NCI-H2107 treated with DMSO at 0.1 percent for 48 hours (cell line): ENCODE data around the gene NXF3.
"Not testable (repeated sequence)": the region's sequence is repeated elsewhere in the genome, so short reads cannot be mapped to it uniquely, and the experiment has no call there.

ENCODE experiments used
- DNase-seq: peaks from one replicate; lab custom pipeline; 2025; ENCODE audit not compliant: unreplicated experiment; lab: John Stamatoyannopoulos, UW

The NXF3 gene

GRCh38 chrX:103092942-103093341 is at the start of gene NXF3:
Gene NXF3 (minus strand): TSS chrX:103093143. CDS start chrX:103093023, 120 bp downstream.
- no peak for DNase-seq

GRCh38 chrX:103136528-103136927 is 43.6 kb upstream of the NXF3 start:
- not testable (repeated sequence) for DNase-seq

GRCh38 chrX:103124284-103124683 is 31.3 kb upstream of the NXF3 start:
- DNase-seq: no peak

GRCh38 chrX:103120748-103121147 is 27.8 kb upstream of the NXF3 start:
- no peak for DNase-seq

GRCh38 chrX:103116970-103117369 is 24.0 kb upstream of the NXF3 start:
- not testable (repeated sequence) for DNase-seq

- not testable (repeated sequence) for DNase-seq
Measured at GRCh38 chrX:103109497-103109896, 16.6 kb upstream of the NXF3 start.

- no peak for DNase-seq
Measured at GRCh38 chrX:103107836-103108235, 14.9 kb upstream of the NXF3 start.

- DNase-seq: not testable (repeated sequence)
Measured at GRCh38 chrX:103107227-103107737, 14.3 kb upstream of the NXF3 start.

- not testable (repeated sequence) for DNase-seq
Measured at GRCh38 chrX:103104370-103104769, 11.4 kb upstream of the NXF3 start.

- not testable (repeated sequence) for DNase-seq
Measured at GRCh38 chrX:103103866-103104265, 10.9 kb upstream of the NXF3 start.

- no peak for DNase-seq
Measured at GRCh38 chrX:103101299-103102042, 8.5 kb upstream of the NXF3 start.

- DNase-seq: no peak
Measured at GRCh38 chrX:103100484-103100883, 7.5 kb upstream of the NXF3 start.

- no peak for DNase-seq
Measured at GRCh38 chrX:103099691-103100090, 6.7 kb upstream of the NXF3 start.

- no peak for DNase-seq
Measured at GRCh38 chrX:103098488-103098887, 5.5 kb upstream of the NXF3 start.

GRCh38 chrX:103081051-103081450 is 11.9 kb downstream of the NXF3 start:
- DNase-seq: no peak

GRCh38 chrX:103073467-103073866 is 19.5 kb downstream of the NXF3 start:
- no peak for DNase-seq

GRCh38 chrX:103066606-103067005 is 26.3 kb downstream of the NXF3 start:
- DNase-seq: no peak

GRCh38 chrX:103063918-103064434 is 29.0 kb downstream of the NXF3 start, which contains the start of gene BEX1:
Gene BEX1 (minus strand): TSS chrX:103064171. CDS start chrX:103063274, 897 bp downstream.
- DNase-seq: peak; percentile 92

- peak; percentile 48 for DNase-seq
Measured at GRCh38 chrX:103063191-103063845, 29.6 kb downstream of the NXF3 start.

- no peak for DNase-seq
Measured at GRCh38 chrX:103061486-103061885, 31.5 kb downstream of the NXF3 start.

- no peak for DNase-seq
Measured at GRCh38 chrX:103056902-103057301, 36.0 kb downstream of the NXF3 start.

- DNase-seq: no peak
Measured at GRCh38 chrX:103052625-103053024, 40.3 kb downstream of the NXF3 start.
